H9 (cell line): ENCODE data around the gene KRTAP16-1. TPM values are rescaled to one million over a fixed set of nuclear protein-coding genes. Genes with fewer than 3 reads are reported as not detected.

Source experiments
- DNase-seq: peaks from one replicate; pipeline ENCODE4 v3.0.0-alpha.2; 2017
- H2AFZ ChIP-seq: one replicate; pipeline ENCODE4 v1.6.1; 2013; ENCODE audit warnings: mild to moderate bottlenecking, low read length, control low read depth, moderate library complexity
- H2AK5ac ChIP-seq: 2 replicates; pipeline ENCODE4 v1.6.1; 2013; ENCODE audit warnings: low read length, control low read depth, mixed read lengths; ENCODE audit not compliant: insufficient read length
- H2BK120ac ChIP-seq: one replicate; pipeline ENCODE4 v1.6.1; 2013; ENCODE audit warnings: low read depth, mild to moderate bottlenecking, low read length, control low read depth, inconsistent platforms; ENCODE audit not compliant: poor library complexity, severe bottlenecking
- H2BK12ac ChIP-seq: 2 replicates; pipeline ENCODE4 v1.6.1; 2013; ENCODE audit warnings: low read length, control low read depth, mixed read lengths, low read depth; ENCODE audit not compliant: insufficient read length
- H2BK15ac ChIP-seq: 2 replicates; pipeline ENCODE4 v1.6.1; 2013; ENCODE audit warnings: low read depth, low read length, control low read depth
- H2BK20ac ChIP-seq: one replicate; pipeline ENCODE4 v1.6.1; 2013; ENCODE audit warnings: low read depth, mild to moderate bottlenecking, low read length, control low read depth, inconsistent platforms; ENCODE audit not compliant: poor library complexity, severe bottlenecking
- H2BK5ac ChIP-seq: 2 replicates; pipeline ENCODE4 v1.6.1; 2013; ENCODE audit warnings: low read length, control low read depth, mixed read lengths; ENCODE audit not compliant: insufficient read length
- H3K14ac ChIP-seq: 2 replicates; pipeline ENCODE4 v1.6.1; 2013; ENCODE audit warnings: low read length, control low read depth; ENCODE audit not compliant: insufficient read depth
- H3K18ac ChIP-seq: 2 replicates; pipeline ENCODE4 v1.6.1; 2013; ENCODE audit warnings: low read depth, mild to moderate bottlenecking, mixed read lengths, low read length, control low read depth; ENCODE audit not compliant: insufficient read length
- H3K23ac ChIP-seq: 2 replicates; pipeline ENCODE4 v1.6.1; 2013; ENCODE audit warnings: low read length, control low read depth, mixed read lengths, low read depth; ENCODE audit not compliant: insufficient read length
- H3K23me2 ChIP-seq: 2 replicates; pipeline ENCODE4 v1.6.1; 2013; ENCODE audit warnings: low read depth, mild to moderate bottlenecking, mixed read lengths, low read length, control low read depth; ENCODE audit not compliant: insufficient read length, poor library complexity, severe bottlenecking
- H3K27ac ChIP-seq: 2 replicates; pipeline ENCODE4 v1.5.1; 2013; ENCODE audit warnings: low read length, control low read depth, mixed read lengths, low read depth; ENCODE audit not compliant: insufficient read length
- H3K27me3 ChIP-seq: 2 replicates; pipeline ENCODE4 v1.6.1; 2013; ENCODE audit warnings: low read length, control low read depth, inconsistent platforms; ENCODE audit not compliant: insufficient read depth
- H3K4ac ChIP-seq: 2 replicates; pipeline ENCODE4 v1.6.1; 2013; ENCODE audit warnings: low read depth, mild to moderate bottlenecking, control low read depth, inconsistent platforms, low read length, moderate library complexity
- H3K4me1 ChIP-seq: 2 replicates; pipeline ENCODE4 v1.6.1; 2013; ENCODE audit warnings: low read length, control low read depth, inconsistent platforms; ENCODE audit not compliant: insufficient read depth
- H3K4me2 ChIP-seq: 2 replicates; pipeline ENCODE4 v1.6.1; 2013; ENCODE audit warnings: low read length, control low read depth, mixed read lengths; ENCODE audit not compliant: insufficient read length, insufficient read depth
- H3K56ac ChIP-seq: 2 replicates; pipeline ENCODE4 v1.6.1; 2013; ENCODE audit warnings: low read depth, mild to moderate bottlenecking, mixed read lengths, low read length, control low read depth; ENCODE audit not compliant: insufficient read length
- H3K79me1 ChIP-seq: 2 replicates; pipeline ENCODE4 v1.6.1; 2013; ENCODE audit warnings: low read depth, mild to moderate bottlenecking, moderate library complexity, low read length, control low read depth, inconsistent platforms; ENCODE audit not compliant: insufficient read depth, poor library complexity, severe bottlenecking
- H3K79me2 ChIP-seq: 2 replicates; pipeline ENCODE4 v1.6.1; 2013; ENCODE audit warnings: low read length, control low read depth, inconsistent platforms; ENCODE audit not compliant: insufficient read depth
- H3K9ac ChIP-seq: 2 replicates; pipeline ENCODE4 v1.6.1; 2013; ENCODE audit warnings: low read length, control low read depth, mixed read lengths; ENCODE audit not compliant: insufficient read length; ENCODE audit errors: extremely low read depth
- H3K9me3 ChIP-seq: one replicate; pipeline ENCODE4 v1.6.1; 2013; ENCODE audit warnings: low read depth, low read length, inconsistent platforms; ENCODE audit not compliant: control insufficient read depth
- H3T11ph ChIP-seq: one replicate; pipeline ENCODE4 v1.6.1; 2013; ENCODE audit warnings: mild to moderate bottlenecking, low read length, control low read depth, inconsistent platforms
- H4K20me1 ChIP-seq: one replicate; pipeline ENCODE4 v1.6.1; 2013; ENCODE audit not compliant: control insufficient read depth, insufficient read length, insufficient read depth
- H4K5ac ChIP-seq: 2 replicates; pipeline ENCODE4 v1.6.1; 2013; ENCODE audit warnings: low read depth, mild to moderate bottlenecking, mixed read lengths, low read length, control low read depth; ENCODE audit not compliant: insufficient read length
- H4K8ac ChIP-seq: replicated peaks from 2 replicates; pipeline ENCODE4 v1.6.1; 2013; ENCODE audit warnings: low read length, control low read depth, mixed read lengths, low read depth; ENCODE audit not compliant: insufficient read length
- H4K91ac ChIP-seq: 2 replicates; pipeline ENCODE4 v1.6.1; 2013; ENCODE audit warnings: low read depth, mild to moderate bottlenecking, moderate library complexity, mixed read lengths, low read length, control low read depth; ENCODE audit not compliant: insufficient read length
- H3K27ac Mint-ChIP-seq, 3 experiments: 2 replicates in 2 of 3; 3 replicates in 1 of 3; pipeline ENCODE4 v1.8.0; 2020 to 2021; ENCODE audit warnings: mixed read lengths in 3 of 3, mild to moderate bottlenecking in 1 of 3, moderate library complexity in 1 of 3
- H3K27me3 Mint-ChIP-seq: 2 replicates; pipeline ENCODE4 v1.8.0; 2021; ENCODE audit warnings: low read depth, mild to moderate bottlenecking, moderate library complexity, mixed read lengths
- H3K36me3 Mint-ChIP-seq, 3 experiments: 2 replicates in 2 of 3; 3 replicates in 1 of 3; pipeline ENCODE4 v1.8.0; 2020 to 2021; ENCODE audit warnings: low read depth in 3 of 3, mixed read lengths in 3 of 3; ENCODE audit not compliant: insufficient read depth in 1 of 3
- H3K4me1 Mint-ChIP-seq, 2 experiments: 2 replicates each; pipeline ENCODE4 v1.8.0; 2020; ENCODE audit warnings: mixed read lengths in 2 of 2
- H3K4me3 Mint-ChIP-seq, 2 experiments: 2 replicates in 1 of 2; 3 replicates in 1 of 2; pipeline ENCODE4 v1.8.0; 2020 to 2021; ENCODE audit warnings: mild to moderate bottlenecking in 2 of 2, mixed read lengths in 2 of 2, moderate library complexity in 1 of 2
- H3K9me3 Mint-ChIP-seq, 2 experiments: 2 replicates in 1 of 2; 3 replicates in 1 of 2; pipeline ENCODE4 v1.8.0; 2020; ENCODE audit warnings: mild to moderate bottlenecking in 2 of 2, mixed read lengths in 2 of 2, moderate library complexity in 1 of 2
- WGBS: extraction: QIAGEN DNeasy Blood & Tissue Kit; methylation state at CpG from one replicate; pipeline ENCODE4 v1.1.7; 2013; ENCODE audit warnings: missing lambda C conversion rate, low lambda C conversion rate, mixed read lengths; ENCODE audit not compliant: insufficient read length; ENCODE audit errors: extremely low coverage; 5-methylcytosine and 5-hydroxymethylcytosine counted together
- total RNA-seq: library from RNA; stranded (reverse); gene quantifications from 2 replicates; pipeline ENCODE4 v1.2.1, GENCODE V29; 2021
- TF ChIP-seq, protein P1 (sequence below): fragments of 200-600 bp; sonication (generic); conservative IDR thresholded peaks from 3 replicates; pipeline ENCODE4 v1.8.0; 2021; ENCODE audit warnings: antibody characterized with exemption, mild to moderate bottlenecking

Gene KRTAP16-1
- total RNA-seq, 1 experiment from 2014 or later: not detected

GRCh38 chr17:41311111-41311510 lies 2.0 kb upstream of the KRTAP16-1 start:
- Histone ChIP-seq H3K9me3 (no peaks in the 10 kb centered on the region), H3K79me1 (no peaks in the 10 kb centered on the region), H3K4ac (no peak overlapping the region), H4K20me1 (no peaks in the 10 kb centered on the region), H3K9ac (no peak overlapping the region), H2BK120ac (no peak overlapping the region), H2AFZ (no peak overlapping the region), H2AK5ac (no peak overlapping the region), H3K18ac (no peak overlapping the region), H2BK20ac (no peak overlapping the region), H3K27me3 (no peaks in the 10 kb centered on the region), H2BK5ac (no peak overlapping the region), H3K4me2 (no peak overlapping the region), H4K91ac (no peak overlapping the region), H4K8ac (no peak overlapping the region), H3K4me1 (no peaks in the 10 kb centered on the region; the same call in 1 of the 2 replicates), H3K56ac (no peak overlapping the region), H3K23ac (no peak overlapping the region), H3K27ac (no peak overlapping the region), H3K23me2 (no peaks in the 10 kb centered on the region), H4K5ac (no peak overlapping the region), H2BK12ac (no peak overlapping the region), H2BK15ac (no peak overlapping the region), H3K14ac (no peak overlapping the region), H3K79me2 (no peaks in the 10 kb centered on the region), H3T11ph (no peak overlapping the region)
- Mint-ChIP-seq H3K4me3 (no peak overlapping the region), H3K4me1 (peaks cover 0 to 2% of the 10 kb centered on the region in 2 experiments; a peak in 1 of 4 replicates), H3K36me3 (no peaks in the 10 kb centered on the region), H3K9me3 (no peaks in the 10 kb centered on the region), H3K27me3 (peaks cover 15% of the 10 kb centered on the region), H3K27ac (no peak overlapping the region)
- no peak for DNase-seq
- TF ChIP-seq, protein P1, sequence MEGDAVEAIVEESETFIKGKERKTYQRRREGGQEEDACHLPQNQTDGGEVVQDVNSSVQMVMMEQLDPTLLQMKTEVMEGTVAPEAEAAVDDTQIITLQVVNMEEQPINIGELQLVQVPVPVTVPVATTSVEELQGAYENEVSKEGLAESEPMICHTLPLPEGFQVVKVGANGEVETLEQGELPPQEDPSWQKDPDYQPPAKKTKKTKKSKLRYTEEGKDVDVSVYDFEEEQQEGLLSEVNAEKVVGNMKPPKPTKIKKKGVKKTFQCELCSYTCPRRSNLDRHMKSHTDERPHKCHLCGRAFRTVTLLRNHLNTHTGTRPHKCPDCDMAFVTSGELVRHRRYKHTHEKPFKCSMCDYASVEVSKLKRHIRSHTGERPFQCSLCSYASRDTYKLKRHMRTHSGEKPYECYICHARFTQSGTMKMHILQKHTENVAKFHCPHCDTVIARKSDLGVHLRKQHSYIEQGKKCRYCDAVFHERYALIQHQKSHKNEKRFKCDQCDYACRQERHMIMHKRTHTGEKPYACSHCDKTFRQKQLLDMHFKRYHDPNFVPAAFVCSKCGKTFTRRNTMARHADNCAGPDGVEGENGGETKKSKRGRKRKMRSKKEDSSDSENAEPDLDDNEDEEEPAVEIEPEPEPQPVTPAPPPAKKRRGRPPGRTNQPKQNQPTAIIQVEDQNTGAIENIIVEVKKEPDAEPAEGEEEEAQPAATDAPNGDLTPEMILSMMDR: no peak
- WGBS: no CpG with 5 or more reads among the region's 1 CpG
